ENCODE measurements around the gene GATAD2A. TPM values are rescaled to one million over a fixed set of nuclear protein-coding genes. Genes with fewer than 3 reads are reported as not detected.

The GATAD2A gene
- total and polyA plus RNA-seq, 9 of the 15 experiments (the other 6 are each of a cell fraction or from before 2014, with no cell fraction given) = 2.4 to 226 (median 44.2) TPM

DNA sequence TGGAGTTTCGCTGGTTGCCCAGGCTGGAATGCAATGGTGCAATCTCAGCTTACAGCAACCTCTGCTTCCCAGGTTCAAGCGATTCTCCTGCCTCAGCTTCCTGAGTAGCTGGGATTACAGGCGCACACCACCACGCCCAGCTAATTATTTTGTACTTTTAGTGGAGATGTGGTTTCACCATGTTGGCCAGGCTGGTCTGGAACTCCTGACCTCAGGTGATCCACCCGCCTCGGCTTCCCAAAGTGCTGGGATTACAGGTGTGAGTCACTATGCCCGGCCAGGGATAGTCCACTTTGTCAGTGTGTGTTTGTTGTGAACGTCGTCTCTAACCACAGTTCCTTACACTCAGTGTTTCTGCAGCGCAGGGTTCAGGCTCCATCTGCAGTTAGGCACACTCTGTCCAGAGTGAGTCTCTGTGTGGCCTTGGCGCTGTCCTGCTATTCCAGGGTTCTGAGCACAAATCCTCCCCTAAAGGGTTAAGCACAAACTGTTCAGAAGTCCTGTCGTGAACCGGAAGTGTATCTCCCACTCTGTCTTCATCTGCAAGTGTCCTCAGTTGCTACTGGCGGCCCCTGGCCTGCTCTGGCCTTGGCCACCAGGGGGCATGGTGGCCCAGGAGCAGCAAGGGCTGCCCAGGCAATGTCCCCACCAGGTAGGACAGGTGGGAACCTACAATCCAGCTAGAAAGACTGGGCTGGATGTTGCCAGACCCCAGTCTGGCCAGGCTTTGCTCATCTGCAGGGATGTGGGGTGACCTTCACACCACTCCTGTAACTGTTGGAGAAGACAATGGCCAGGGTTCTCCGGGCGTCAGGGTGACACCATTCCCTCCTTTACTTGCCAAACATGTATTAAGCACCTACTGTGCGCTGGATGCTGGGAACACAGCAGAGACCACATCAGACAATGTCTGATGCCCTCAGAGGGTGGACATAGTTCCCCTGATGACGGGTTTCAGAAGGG lies 38.8 kb upstream of the GATAD2A start (continued):
- TF ChIP-seq, protein P1, sequence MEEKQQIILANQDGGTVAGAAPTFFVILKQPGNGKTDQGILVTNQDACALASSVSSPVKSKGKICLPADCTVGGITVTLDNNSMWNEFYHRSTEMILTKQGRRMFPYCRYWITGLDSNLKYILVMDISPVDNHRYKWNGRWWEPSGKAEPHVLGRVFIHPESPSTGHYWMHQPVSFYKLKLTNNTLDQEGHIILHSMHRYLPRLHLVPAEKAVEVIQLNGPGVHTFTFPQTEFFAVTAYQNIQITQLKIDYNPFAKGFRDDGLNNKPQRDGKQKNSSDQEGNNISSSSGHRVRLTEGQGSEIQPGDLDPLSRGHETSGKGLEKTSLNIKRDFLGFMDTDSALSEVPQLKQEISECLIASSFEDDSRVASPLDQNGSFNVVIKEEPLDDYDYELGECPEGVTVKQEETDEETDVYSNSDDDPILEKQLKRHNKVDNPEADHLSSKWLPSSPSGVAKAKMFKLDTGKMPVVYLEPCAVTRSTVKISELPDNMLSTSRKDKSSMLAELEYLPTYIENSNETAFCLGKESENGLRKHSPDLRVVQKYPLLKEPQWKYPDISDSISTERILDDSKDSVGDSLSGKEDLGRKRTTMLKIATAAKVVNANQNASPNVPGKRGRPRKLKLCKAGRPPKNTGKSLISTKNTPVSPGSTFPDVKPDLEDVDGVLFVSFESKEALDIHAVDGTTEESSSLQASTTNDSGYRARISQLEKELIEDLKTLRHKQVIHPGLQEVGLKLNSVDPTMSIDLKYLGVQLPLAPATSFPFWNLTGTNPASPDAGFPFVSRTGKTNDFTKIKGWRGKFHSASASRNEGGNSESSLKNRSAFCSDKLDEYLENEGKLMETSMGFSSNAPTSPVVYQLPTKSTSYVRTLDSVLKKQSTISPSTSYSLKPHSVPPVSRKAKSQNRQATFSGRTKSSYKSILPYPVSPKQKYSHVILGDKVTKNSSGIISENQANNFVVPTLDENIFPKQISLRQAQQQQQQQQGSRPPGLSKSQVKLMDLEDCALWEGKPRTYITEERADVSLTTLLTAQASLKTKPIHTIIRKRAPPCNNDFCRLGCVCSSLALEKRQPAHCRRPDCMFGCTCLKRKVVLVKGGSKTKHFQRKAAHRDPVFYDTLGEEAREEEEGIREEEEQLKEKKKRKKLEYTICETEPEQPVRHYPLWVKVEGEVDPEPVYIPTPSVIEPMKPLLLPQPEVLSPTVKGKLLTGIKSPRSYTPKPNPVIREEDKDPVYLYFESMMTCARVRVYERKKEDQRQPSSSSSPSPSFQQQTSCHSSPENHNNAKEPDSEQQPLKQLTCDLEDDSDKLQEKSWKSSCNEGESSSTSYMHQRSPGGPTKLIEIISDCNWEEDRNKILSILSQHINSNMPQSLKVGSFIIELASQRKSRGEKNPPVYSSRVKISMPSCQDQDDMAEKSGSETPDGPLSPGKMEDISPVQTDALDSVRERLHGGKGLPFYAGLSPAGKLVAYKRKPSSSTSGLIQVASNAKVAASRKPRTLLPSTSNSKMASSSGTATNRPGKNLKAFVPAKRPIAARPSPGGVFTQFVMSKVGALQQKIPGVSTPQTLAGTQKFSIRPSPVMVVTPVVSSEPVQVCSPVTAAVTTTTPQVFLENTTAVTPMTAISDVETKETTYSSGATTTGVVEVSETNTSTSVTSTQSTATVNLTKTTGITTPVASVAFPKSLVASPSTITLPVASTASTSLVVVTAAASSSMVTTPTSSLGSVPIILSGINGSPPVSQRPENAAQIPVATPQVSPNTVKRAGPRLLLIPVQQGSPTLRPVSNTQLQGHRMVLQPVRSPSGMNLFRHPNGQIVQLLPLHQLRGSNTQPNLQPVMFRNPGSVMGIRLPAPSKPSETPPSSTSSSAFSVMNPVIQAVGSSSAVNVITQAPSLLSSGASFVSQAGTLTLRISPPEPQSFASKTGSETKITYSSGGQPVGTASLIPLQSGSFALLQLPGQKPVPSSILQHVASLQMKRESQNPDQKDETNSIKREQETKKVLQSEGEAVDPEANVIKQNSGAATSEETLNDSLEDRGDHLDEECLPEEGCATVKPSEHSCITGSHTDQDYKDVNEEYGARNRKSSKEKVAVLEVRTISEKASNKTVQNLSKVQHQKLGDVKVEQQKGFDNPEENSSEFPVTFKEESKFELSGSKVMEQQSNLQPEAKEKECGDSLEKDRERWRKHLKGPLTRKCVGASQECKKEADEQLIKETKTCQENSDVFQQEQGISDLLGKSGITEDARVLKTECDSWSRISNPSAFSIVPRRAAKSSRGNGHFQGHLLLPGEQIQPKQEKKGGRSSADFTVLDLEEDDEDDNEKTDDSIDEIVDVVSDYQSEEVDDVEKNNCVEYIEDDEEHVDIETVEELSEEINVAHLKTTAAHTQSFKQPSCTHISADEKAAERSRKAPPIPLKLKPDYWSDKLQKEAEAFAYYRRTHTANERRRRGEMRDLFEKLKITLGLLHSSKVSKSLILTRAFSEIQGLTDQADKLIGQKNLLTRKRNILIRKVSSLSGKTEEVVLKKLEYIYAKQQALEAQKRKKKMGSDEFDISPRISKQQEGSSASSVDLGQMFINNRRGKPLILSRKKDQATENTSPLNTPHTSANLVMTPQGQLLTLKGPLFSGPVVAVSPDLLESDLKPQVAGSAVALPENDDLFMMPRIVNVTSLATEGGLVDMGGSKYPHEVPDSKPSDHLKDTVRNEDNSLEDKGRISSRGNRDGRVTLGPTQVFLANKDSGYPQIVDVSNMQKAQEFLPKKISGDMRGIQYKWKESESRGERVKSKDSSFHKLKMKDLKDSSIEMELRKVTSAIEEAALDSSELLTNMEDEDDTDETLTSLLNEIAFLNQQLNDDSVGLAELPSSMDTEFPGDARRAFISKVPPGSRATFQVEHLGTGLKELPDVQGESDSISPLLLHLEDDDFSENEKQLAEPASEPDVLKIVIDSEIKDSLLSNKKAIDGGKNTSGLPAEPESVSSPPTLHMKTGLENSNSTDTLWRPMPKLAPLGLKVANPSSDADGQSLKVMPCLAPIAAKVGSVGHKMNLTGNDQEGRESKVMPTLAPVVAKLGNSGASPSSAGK (IDR thresholded peaks at IDR 0.05) = no peak
- TF ChIP-seq, protein P2, sequence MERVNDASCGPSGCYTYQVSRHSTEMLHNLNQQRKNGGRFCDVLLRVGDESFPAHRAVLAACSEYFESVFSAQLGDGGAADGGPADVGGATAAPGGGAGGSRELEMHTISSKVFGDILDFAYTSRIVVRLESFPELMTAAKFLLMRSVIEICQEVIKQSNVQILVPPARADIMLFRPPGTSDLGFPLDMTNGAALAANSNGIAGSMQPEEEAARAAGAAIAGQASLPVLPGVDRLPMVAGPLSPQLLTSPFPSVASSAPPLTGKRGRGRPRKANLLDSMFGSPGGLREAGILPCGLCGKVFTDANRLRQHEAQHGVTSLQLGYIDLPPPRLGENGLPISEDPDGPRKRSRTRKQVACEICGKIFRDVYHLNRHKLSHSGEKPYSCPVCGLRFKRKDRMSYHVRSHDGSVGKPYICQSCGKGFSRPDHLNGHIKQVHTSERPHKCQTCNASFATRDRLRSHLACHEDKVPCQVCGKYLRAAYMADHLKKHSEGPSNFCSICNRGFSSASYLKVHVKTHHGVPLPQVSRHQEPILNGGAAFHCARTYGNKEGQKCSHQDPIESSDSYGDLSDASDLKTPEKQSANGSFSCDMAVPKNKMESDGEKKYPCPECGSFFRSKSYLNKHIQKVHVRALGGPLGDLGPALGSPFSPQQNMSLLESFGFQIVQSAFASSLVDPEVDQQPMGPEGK (CRISPR knock-in tag; IDR thresholded peaks at IDR 0.05; ENCODE audit: borderline replicate concordance) = no peak
- TF ChIP-seq, protein P3, sequence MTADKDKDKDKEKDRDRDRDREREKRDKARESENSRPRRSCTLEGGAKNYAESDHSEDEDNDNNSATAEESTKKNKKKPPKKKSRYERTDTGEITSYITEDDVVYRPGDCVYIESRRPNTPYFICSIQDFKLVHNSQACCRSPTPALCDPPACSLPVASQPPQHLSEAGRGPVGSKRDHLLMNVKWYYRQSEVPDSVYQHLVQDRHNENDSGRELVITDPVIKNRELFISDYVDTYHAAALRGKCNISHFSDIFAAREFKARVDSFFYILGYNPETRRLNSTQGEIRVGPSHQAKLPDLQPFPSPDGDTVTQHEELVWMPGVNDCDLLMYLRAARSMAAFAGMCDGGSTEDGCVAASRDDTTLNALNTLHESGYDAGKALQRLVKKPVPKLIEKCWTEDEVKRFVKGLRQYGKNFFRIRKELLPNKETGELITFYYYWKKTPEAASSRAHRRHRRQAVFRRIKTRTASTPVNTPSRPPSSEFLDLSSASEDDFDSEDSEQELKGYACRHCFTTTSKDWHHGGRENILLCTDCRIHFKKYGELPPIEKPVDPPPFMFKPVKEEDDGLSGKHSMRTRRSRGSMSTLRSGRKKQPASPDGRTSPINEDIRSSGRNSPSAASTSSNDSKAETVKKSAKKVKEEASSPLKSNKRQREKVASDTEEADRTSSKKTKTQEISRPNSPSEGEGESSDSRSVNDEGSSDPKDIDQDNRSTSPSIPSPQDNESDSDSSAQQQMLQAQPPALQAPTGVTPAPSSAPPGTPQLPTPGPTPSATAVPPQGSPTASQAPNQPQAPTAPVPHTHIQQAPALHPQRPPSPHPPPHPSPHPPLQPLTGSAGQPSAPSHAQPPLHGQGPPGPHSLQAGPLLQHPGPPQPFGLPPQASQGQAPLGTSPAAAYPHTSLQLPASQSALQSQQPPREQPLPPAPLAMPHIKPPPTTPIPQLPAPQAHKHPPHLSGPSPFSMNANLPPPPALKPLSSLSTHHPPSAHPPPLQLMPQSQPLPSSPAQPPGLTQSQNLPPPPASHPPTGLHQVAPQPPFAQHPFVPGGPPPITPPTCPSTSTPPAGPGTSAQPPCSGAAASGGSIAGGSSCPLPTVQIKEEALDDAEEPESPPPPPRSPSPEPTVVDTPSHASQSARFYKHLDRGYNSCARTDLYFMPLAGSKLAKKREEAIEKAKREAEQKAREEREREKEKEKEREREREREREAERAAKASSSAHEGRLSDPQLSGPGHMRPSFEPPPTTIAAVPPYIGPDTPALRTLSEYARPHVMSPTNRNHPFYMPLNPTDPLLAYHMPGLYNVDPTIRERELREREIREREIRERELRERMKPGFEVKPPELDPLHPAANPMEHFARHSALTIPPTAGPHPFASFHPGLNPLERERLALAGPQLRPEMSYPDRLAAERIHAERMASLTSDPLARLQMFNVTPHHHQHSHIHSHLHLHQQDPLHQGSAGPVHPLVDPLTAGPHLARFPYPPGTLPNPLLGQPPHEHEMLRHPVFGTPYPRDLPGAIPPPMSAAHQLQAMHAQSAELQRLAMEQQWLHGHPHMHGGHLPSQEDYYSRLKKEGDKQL (CRISPR knock-in tag; IDR thresholded peaks at IDR 0.05; ENCODE audit: borderline replicate concordance) = no peak
- TF ChIP-seq ZNF197 (CRISPR knock-in tag; IDR thresholded peaks at IDR 0.05; ENCODE audit: low read depth) = no peak
